T-helper 2 cell treated with Interferon-gamma antibody and Interleukin-4, amounts not matched to agents 5 μg/mL and 100 μg/mL, for 36 hours (primary cell): ENCODE measurements around the gene SMAD7.

Experiments used
- DNase-seq: peaks from one replicate; pipeline ENCODE4 v3.0.0; 2021; ENCODE audit warnings: low spot score
- H3K27ac Mint-ChIP-seq: one replicate; pipeline ENCODE4 v1.8.0; 2021; ENCODE audit warnings: mild to moderate bottlenecking, mixed read lengths
- H3K27me3 Mint-ChIP-seq: one replicate; pipeline ENCODE4 v1.8.0; 2021; ENCODE audit warnings: low read depth, mixed read lengths
- H3K36me3 Mint-ChIP-seq: one replicate; pipeline ENCODE4 v1.8.0; 2021; ENCODE audit warnings: low read depth, mixed read lengths
- H3K4me1 Mint-ChIP-seq: one replicate; pipeline ENCODE4 v1.8.0; 2021; ENCODE audit warnings: low read depth, mixed read lengths
- H3K4me3 Mint-ChIP-seq: one replicate; pipeline ENCODE4 v1.8.0; 2022; ENCODE audit warnings: mild to moderate bottlenecking, moderate library complexity, mixed read lengths
- H3K9me3 Mint-ChIP-seq: one replicate; pipeline ENCODE4 v1.8.0; 2021; ENCODE audit warnings: mixed read lengths

Gene SMAD7

DNA sequence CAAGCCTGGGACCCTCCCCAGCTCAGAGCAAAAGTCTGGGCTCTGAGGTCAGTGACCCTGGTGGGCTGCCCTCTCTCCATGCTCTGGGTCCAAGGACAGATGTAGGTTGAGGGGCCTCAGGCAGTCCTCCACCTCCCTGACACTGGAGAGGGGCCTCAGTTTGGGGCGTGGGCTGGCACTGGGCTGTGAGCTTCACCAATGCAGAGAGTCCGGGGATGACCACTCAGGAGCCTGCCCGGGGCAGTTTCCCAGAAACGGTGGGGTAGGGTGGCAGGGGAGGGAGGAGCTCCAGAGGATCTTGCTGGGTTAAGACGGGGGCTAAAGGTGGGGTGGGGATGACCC, 40.5 kb upstream of the SMAD7 start:
- DNase-seq = no peak
- no peaks in the 10 kb centered on the region for H3K9me3 Mint-ChIP-seq
- no peak overlapping the region for H3K27ac Mint-ChIP-seq
- no peaks in the 10 kb centered on the region for H3K36me3 Mint-ChIP-seq
- H3K27me3 Mint-ChIP-seq = peaks cover 12% of the 10 kb centered on the region
- peaks cover 3% of the 10 kb centered on the region for H3K4me1 Mint-ChIP-seq
- H3K4me3 Mint-ChIP-seq = no peak overlapping the region

DNA sequence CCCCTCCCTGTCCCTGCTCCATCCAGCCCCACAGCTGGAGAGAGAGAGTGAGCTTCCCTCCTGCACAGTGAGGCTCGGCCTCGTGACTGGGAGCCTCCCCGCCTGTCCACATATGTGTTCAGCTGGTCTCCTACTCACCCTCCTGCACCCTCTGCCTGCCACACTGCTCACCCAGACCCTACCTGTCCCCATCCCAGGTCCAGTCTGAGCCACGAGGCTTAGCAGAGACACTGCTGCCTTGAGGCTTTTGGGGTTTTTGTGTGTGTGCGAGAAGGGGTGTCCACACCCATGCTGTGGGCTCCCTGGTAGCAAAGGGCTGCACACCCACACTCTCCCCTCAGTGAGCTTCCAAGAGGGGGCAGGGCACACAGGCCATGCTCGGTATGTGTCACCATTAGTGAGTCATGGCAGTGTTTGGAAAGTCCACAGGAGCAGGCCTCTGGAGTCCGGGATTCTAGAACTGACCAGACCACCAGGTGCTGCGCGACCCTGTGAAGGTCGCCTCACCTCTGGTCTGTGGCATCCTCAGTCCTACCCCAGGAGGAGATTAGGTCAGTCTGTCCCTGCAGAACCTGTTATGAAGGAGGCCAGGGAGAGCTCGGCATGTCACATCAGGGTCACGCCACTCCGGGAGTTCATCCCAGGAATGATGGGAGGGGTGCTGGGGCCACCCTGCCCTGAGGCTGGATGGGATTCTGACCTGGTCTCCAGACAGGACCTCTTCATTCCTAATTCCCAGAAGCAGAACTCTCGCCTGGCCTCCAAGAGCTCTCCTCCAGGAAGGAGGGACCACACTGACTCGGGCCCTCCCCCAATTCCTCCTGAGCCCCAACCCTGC, 39.9 kb upstream of the SMAD7 start:
- peaks cover 3% of the 10 kb centered on the region for H3K4me1 Mint-ChIP-seq
- H3K36me3 Mint-ChIP-seq = no peaks in the 10 kb centered on the region
- peaks cover 12% of the 10 kb centered on the region for H3K27me3 Mint-ChIP-seq
- H3K27ac Mint-ChIP-seq = no peak overlapping the region
- no peak for DNase-seq
- H3K4me3 Mint-ChIP-seq = no peak overlapping the region
- no peaks in the 10 kb centered on the region for H3K9me3 Mint-ChIP-seq

DNA sequence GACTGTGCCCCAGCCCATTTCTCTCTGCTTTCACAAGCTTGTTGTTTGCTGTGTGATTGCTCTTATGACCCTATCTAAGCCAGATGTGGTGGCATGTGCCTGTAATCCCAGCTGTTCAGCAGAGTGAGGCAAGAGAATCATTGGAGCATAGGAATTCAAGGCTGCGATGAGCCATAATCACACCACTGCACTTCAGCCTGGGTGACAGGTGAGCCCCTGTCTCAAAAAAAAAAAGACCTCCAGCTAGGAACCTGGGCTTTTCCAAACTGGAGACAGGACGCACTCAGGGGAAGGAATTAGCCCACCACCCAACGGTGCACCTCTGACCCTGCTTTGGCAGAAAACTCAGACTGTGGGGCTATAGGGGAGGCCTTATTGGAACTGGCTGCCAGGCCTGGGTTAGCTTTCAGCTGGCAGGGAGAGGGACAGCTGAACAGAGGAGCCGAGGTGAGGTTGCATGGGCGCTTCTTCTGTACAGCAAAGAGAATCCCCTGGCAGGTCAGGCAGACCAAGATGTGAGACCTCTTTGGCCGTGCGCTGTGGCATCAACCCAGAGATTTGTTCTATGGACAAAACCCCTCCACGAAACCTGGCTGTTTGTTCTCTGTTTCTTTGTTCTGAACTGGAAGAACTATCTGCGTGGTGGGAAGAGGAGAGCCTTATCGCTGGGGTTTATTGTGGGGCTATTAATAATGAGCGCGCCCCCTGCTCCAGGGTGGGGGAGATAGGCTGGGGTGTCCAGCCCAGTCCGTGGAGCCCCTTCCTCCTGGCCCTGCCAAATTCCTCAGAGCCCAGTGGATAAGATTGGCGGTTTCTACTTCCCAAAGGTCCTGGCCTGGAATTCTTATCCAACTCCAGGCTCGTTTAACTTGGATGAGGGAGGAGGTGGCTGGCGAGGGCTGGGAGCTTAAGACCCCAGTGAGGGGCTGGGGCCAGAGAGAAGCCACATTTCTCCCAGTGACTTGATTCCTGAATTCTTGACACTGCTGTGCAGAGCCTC, 38.8 kb upstream of the SMAD7 start:
- no peak overlapping the region for H3K27ac Mint-ChIP-seq

DNA sequence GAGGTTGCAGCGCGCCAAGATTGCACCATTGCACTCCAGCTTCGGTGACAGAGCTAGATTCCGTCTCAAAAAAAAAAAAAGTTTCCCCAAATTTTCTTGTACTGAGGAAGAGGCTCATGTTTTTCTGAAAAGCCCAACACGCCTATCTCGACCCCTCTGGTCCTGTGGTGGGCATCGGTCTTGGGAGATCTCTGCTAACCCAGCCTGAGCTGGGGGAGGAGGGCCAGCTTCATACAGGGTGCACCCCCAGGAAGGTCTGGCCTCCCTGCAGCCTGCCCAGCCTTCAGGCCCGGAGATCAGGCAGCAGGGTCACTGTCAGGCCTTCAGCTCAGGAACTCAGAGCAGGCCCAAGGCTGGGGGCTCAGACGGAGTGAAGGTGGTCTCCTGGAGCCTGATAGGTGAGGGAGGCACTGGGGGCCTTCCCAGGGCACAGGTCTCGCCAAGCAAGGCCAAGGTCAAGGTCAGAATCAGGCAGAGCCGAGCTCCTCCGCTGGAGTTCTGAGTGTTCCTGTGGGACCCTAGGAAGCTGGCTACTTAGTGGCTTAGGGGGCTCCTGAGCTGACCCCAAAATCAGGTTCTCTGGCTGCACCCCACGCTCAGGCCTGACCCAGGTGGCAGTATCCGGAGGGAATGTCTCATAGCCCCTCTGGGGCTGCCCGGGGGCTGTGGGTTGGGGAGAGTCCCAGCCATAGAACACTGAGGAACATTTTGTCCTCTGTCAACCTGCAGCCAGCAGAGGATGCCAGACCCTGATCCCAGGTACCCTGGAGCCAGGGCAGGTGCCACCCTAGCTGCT, 37.9 kb upstream of the SMAD7 start:
- Mint-ChIP-seq H3K36me3 (no peaks in the 10 kb centered on the region), H3K9me3 (no peaks in the 10 kb centered on the region), H3K4me1 (peaks cover 4% of the 10 kb centered on the region), H3K4me3 (no peak overlapping the region), H3K27ac (no peak overlapping the region), H3K27me3 (peaks cover 18% of the 10 kb centered on the region)
- no peak for DNase-seq

More for the DNA sequence above, 38.8 kb upstream of the SMAD7 start:
- Mint-ChIP-seq H3K36me3 (no peaks in the 10 kb centered on the region), H3K9me3 (no peaks in the 10 kb centered on the region), H3K4me1 (peaks cover 3% of the 10 kb centered on the region), H3K27me3 (peaks cover 20% of the 10 kb centered on the region), H3K4me3 (no peak overlapping the region)
- no peak for DNase-seq

DNA sequence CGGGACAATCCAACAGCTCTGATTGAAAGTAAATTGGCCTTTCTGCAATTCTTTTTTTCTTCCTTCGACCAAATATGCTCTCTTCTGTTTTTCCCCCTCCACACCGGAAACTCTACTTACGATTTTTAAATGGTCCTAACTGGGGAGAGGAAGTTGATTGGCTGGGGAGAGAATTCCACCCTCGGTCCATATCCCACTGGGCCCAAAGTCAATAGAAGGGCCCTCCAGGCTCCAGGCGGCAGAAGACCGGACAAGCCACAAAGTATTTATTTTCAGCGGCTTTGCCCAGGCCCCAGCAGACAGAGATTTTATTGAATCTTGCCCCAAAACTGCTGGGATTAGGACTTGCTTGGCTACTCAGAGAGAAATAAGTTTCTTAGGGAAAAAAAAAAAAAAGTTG, 37.1 kb upstream of the SMAD7 start:
- H3K27me3 Mint-ChIP-seq = peaks cover 22% of the 10 kb centered on the region
- DNase-seq = no peak
- peaks cover 8% of the 10 kb centered on the region for H3K4me1 Mint-ChIP-seq
- H3K36me3 Mint-ChIP-seq = no peaks in the 10 kb centered on the region
- H3K4me3 Mint-ChIP-seq = no peak overlapping the region
- no peak overlapping the region for H3K27ac Mint-ChIP-seq
- no peaks in the 10 kb centered on the region for H3K9me3 Mint-ChIP-seq

DNA sequence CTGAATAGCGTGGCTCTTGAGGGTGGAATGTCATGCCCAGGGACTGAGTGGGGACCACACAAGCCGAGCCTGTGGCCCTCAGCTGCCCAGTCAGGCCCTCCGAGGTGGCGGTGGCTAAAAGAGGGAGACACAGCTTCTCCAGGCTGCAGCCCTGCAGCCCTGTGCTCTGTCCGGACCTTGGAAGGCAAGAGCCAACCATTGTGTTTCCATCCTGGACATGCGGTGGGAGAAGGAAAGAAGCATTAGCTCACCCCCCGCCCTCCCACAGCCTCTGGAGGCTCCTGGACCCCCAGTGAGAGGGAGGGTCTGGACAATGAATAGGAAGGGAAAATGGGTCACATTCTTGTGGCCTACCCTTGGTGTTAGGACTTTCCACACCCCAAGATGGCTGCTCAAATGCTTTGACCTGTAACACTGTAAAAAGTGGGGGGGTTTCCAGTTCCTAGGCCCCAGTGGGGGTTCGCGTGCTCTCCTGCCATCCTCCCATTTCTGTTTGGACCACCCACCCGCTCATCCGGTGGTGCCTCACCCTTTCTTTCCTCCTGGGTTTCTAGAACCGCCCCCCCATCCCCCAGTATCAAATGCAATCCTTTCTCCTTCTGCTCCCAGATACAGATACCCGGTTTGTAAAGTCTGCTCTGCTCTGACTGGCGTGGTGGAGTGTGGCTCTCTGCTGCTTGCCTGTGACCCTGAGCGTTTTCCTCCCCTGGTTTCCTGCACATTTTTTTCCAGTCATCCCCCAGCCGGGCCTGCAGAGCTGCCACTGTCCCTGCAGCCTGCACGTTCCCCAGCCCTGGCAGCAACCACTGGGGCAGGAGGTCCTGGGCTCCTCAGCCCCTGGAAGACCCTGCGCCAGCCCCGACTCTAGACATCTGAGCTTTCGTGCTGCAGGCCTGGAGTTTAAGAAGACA, 36.3 kb upstream of the SMAD7 start:
- no peak for DNase-seq
- Mint-ChIP-seq H3K4me3 (no peak overlapping the region), H3K27me3 (peaks cover 20% of the 10 kb centered on the region), H3K4me1 (peaks cover 13% of the 10 kb centered on the region), H3K36me3 (no peaks in the 10 kb centered on the region), H3K9me3 (no peaks in the 10 kb centered on the region), H3K27ac (no peak overlapping the region)

DNA sequence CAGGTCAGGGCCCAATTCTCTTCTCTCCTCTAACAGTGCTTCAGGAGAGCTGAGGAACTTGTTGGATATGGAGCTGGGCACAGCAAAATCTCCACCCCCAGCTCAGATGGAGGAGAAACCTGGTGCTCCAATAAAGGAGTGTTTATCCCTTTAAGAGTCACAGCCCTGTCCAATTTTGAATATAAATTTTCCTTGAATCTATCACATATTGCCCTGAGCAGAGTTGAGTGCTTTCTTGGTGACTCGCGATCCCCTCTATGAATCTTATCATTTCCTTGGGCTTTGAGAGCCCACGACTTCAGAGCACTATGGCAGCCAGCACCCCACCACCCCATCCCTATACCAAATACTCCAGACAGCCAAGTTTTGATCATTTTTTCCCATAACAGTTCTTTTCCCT, 34.4 kb upstream of the SMAD7 start:
- no peak overlapping the region for H3K27ac Mint-ChIP-seq
- peaks cover 15% of the 10 kb centered on the region for H3K4me1 Mint-ChIP-seq
- no peaks in the 10 kb centered on the region for H3K9me3 Mint-ChIP-seq
- H3K27me3 Mint-ChIP-seq = peaks cover 25% of the 10 kb centered on the region
- no peak for DNase-seq
- no peaks in the 10 kb centered on the region for H3K36me3 Mint-ChIP-seq
- no peak overlapping the region for H3K4me3 Mint-ChIP-seq

DNA sequence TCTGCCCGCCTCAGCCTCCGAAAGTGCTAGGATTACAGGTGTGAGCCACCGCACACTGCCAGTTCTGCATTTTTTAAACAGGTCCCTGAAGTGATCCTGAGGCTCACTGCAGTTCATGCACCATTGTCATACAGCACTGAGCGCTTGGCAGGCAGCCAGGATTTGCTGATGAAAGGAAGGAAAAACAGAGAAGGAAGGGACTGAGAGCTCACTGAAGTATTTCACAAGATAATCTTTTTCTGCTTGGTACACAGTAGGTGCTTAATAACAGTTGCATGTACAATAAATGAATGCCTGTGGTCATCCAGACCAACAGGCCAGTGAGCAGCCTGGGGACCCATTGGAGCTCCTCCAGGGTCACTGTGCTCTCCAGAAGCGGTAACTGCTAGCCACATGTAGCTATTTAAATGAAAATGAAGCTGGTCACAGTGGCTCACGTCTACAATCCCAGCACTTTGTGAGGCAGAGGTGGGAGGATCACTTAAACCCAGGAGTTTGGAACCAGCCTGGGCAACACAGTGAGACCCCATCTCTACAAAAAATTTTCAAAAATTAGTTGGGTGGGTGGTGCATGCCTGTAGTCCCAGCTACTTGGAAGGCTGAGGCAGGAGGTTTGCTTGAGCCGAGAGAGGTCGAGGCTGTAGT, 33.1 kb upstream of the SMAD7 start:
- Mint-ChIP-seq H3K27ac (no peak overlapping the region), H3K9me3 (no peaks in the 10 kb centered on the region), H3K4me3 (no peak overlapping the region), H3K27me3 (peaks cover 29% of the 10 kb centered on the region), H3K4me1 (peaks cover 20% of the 10 kb centered on the region), H3K36me3 (no peaks in the 10 kb centered on the region)
- DNase-seq = no peak

DNA sequence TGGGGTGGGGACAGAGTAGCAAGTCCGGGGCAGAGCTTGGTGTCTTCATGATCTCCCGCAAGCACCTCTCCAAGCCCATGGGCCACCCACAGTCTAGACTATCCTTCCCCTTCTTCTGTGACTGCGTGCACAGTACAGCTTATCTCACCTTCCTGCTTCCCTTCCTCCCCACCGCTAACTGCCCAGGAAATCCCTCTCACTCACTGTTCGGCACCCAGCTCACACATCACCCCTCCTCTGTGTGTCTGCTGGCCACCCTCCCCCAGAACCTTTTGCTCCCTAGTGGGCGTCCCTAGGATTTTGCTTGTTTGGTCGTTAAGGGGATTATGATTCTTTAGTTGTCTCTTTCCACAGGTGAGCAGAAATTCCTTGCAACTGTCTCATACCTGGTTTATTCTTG, 31.5 kb upstream of the SMAD7 start:
- no peaks in the 10 kb centered on the region for H3K9me3 Mint-ChIP-seq
- peaks cover 20% of the 10 kb centered on the region for H3K4me1 Mint-ChIP-seq
- no peak for DNase-seq
- peaks cover 35% of the 10 kb centered on the region for H3K27me3 Mint-ChIP-seq
- H3K27ac Mint-ChIP-seq = no peak overlapping the region
- H3K4me3 Mint-ChIP-seq = peak overlapping the region; percentile 25
- H3K36me3 Mint-ChIP-seq = no peaks in the 10 kb centered on the region

DNA sequence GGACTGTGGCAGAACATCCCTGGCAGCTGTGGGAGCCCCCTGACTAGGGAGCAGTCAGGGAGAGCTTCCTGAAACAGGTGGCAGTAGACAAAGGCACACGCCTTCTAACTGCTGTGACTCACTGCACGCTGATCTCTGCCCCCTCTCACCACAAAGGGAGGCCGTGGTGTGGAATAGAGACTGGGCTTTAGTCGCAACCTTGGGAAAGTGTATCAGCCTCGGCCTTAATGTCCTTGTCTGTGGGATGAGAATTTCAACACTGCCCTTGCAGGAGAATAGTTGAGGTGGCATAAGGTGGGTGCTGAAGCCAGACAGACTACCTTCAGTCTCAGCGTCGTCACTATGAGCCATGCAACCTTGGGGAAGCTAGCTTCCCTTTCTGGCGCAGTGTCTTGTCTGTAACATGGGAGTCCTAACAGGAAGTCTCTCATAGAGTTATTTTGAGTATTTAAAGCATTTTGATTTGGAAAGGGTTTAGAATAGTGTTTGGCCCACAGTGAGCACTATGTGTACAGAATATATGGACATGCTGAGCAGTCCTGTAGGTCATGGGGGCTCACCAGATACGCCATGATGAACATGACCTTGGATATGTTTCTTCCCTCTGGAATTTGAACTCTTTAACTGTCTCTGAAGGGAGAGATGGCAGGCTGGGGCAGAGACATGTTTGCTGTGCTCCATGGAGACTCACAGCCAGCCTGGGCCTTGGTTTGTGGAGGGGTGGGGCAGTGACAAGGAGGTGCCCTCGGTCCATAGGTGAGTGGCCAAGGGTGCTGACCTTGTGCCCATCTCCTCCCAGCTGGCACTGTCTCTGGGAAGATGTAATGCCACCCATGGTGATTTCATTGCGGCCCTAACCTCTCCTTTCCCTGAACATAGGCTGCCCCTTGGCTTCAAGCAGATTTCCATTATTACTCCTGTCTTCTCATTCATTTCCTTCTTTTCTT, 29.5 kb upstream of the SMAD7 start:
- peaks cover 23% of the 10 kb centered on the region for H3K4me1 Mint-ChIP-seq
- no peaks in the 10 kb centered on the region for H3K9me3 Mint-ChIP-seq
- H3K36me3 Mint-ChIP-seq = no peaks in the 10 kb centered on the region
- H3K27me3 Mint-ChIP-seq = peaks cover 43% of the 10 kb centered on the region
- no peak overlapping the region for H3K27ac Mint-ChIP-seq
- H3K4me3 Mint-ChIP-seq = no peak overlapping the region
- no peak for DNase-seq

DNA sequence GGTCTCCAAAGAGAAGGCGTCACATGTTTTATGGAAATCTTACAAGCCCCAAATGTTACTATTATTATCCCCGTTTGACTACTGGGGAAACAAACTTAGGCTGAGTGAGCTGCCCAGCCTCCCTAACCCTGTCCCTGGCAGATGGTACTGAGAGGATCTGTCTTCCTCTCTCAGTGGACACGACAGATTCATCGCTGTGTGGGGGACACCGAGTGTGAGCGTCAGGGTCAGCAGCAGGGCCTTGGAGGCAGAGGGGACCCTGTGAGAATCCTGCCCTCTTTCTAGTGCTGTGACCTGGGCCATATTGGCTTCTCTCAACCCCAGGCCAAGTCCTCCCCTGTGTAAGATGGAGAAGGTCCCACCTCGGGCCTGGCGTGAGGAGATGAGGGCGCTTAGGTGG, 27.1 kb upstream of the SMAD7 start:
- no peak overlapping the region for H3K4me3 Mint-ChIP-seq
- no peak for DNase-seq
- no peaks in the 10 kb centered on the region for H3K36me3 Mint-ChIP-seq
- no peak overlapping the region for H3K27ac Mint-ChIP-seq
- peaks cover 19% of the 10 kb centered on the region for H3K4me1 Mint-ChIP-seq
- H3K27me3 Mint-ChIP-seq = peaks cover 49% of the 10 kb centered on the region
- no peaks in the 10 kb centered on the region for H3K9me3 Mint-ChIP-seq
